HCT116 (cell line): Measurements from ENCODE around the gene RBM8A. TPM values are rescaled to one million over a fixed set of nuclear protein-coding genes. Genes with fewer than 3 reads are reported as not detected.

Experiments used
- ATAC-seq: fragments of 200-7000 bp; cut with Tn5 transposase; 2 replicates; pipeline ENCODE4 v1.9.1; 2020; ENCODE audit warnings: mild to moderate bottlenecking, moderate library complexity
- BruUV-seq: library from RNA; stranded (reverse); fragments of 400-500 nt; replicated peaks from 2 replicates; lab custom pipeline; 2021; lab: Mats Ljungman, UMichigan
- CTCF ChIA-PET: fragments of 300-600 bp; sonication (Branson Sonifier 250); formaldehyde crosslinking; loops from one replicate; lab custom pipeline; 2021; ENCODE audit warnings: antibody characterized with exemption; lab: Charles Lee
- POLR2A ChIA-PET: fragments of 300-600, 350-600 bp; sonication (Branson Sonifier 250); formaldehyde crosslinking; loops from one replicate; lab custom pipeline; 2021; ENCODE audit warnings: antibody characterized with exemption; lab: Charles Lee
- RAD21 ChIA-PET, 2 experiments: fragments of 300-600 bp; sonication (Branson Sonifier 250); formaldehyde crosslinking; loops; one replicate each; lab custom pipeline; 2023; ENCODE audit warnings: low total read pairs in 2 of 2; ENCODE audit not compliant: uncharacterized antibody in 2 of 2, unreplicated experiment in 2 of 2, low non-redundant PET in 1 of 2; lab: Charles Lee
- DNase-seq: peaks from one replicate; pipeline ENCODE4 v3.0.0-alpha.2; 2010; ENCODE audit warnings: low read depth, low spot score
- H2AFZ ChIP-seq: fragments of 200-600 bp; shearing (Covaris generic), sonication (generic); 2 replicates; pipeline ENCODE4 v1.6.1; 2017; ENCODE audit warnings: low read depth, mixed run types, mixed read lengths, antibody characterized with exemption, low read length; ENCODE audit not compliant: poor library complexity, severe bottlenecking
- H3K27ac ChIP-seq: 2 replicates; pipeline ENCODE4 v1.5.1; 2012; ENCODE audit warnings: low read depth, low read length
- H3K27me3 ChIP-seq: fragments of 200-600 bp; sonication (generic); 2 replicates; pipeline ENCODE4 v1.6.1; 2016; ENCODE audit warnings: mixed run types, low read length, mixed read lengths; ENCODE audit not compliant: insufficient read depth
- H3K36me3 ChIP-seq, 2 experiments: fragments of 200-500 bp in 1 of 2; fragments of 200-600 bp in 1 of 2; sonication (Bioruptor generic) in 1 of 2; sonication (generic) in 1 of 2; 2 replicates each; pipeline versions ENCODE4 v1.5.1 to v1.6.1; 2014 to 2016; ENCODE audit warnings: low read length in 2 of 2, inconsistent platforms in 1 of 2, mixed read lengths in 1 of 2, mixed run types in 1 of 2; ENCODE audit not compliant: insufficient read depth in 2 of 2, control insufficient read depth in 1 of 2
- H3K4me1 ChIP-seq, 2 experiments: fragments of 200-600 bp in 1 of 2; sonication (generic) in 1 of 2; 2 replicates each; pipeline versions ENCODE4 v1.5.1 to v1.6.1; 2012 to 2017; ENCODE audit warnings: low read length in 2 of 2, inconsistent platforms in 1 of 2, mild to moderate bottlenecking in 1 of 2, mixed read lengths in 1 of 2, mixed run types in 1 of 2, moderate library complexity in 1 of 2; ENCODE audit not compliant: insufficient read depth in 2 of 2, control insufficient read depth in 1 of 2
- H3K4me2 ChIP-seq: fragments of 200-600 bp; sonication (generic); 2 replicates; pipeline ENCODE4 v1.6.1; 2017; ENCODE audit warnings: mixed run types, low read length, mixed read lengths
- H3K4me3 ChIP-seq, 2 experiments: fragments of 200-600 bp in 1 of 2; sonication (generic) in 1 of 2; replicated peaks in 1 of 2; 2 replicates each; pipeline ENCODE4 v1.5.1; 2011 to 2016; ENCODE audit warnings: low read length in 2 of 2, control low read depth in 1 of 2, low read depth in 1 of 2, mild to moderate bottlenecking in 1 of 2, mixed read lengths in 1 of 2, mixed run types in 1 of 2
- H3K79me2 ChIP-seq: fragments of 200-600 bp; sonication (generic); 2 replicates; pipeline ENCODE4 v1.6.1; 2017; ENCODE audit warnings: mild to moderate bottlenecking, mixed run types, low read length, moderate library complexity, mixed read lengths; ENCODE audit not compliant: insufficient read depth
- H3K9ac ChIP-seq: fragments of 200-600 bp; sonication (generic); 2 replicates; pipeline ENCODE4 v1.6.1; 2016; ENCODE audit warnings: low read length, mixed read lengths
- H3K9me2 ChIP-seq: fragments of 200-600 bp; sonication (generic), shearing (Covaris generic); 2 replicates; pipeline ENCODE4 v1.6.1; 2017; ENCODE audit warnings: mixed run types, mild to moderate bottlenecking, moderate library complexity; ENCODE audit not compliant: insufficient read depth
- H3K9me3 ChIP-seq, 2 experiments: fragments of 200-500 bp in 1 of 2; fragments of 200-600 bp in 1 of 2; sonication (Bioruptor generic) in 1 of 2; sonication (generic) in 1 of 2; 2 replicates each; pipeline ENCODE4 v1.6.1; 2014 to 2017; ENCODE audit warnings: low read length in 2 of 2, mixed read lengths in 2 of 2, inconsistent platforms in 1 of 2, low read depth in 1 of 2, mild to moderate bottlenecking in 1 of 2, mixed run types in 1 of 2, moderate library complexity in 1 of 2; ENCODE audit not compliant: control insufficient read depth in 1 of 2, insufficient read depth in 1 of 2
- H4K20me1 ChIP-seq: fragments of 200-600 bp; sonication (generic), shearing (Covaris generic); 2 replicates; pipeline ENCODE4 v1.6.1; 2017; ENCODE audit warnings: mixed run types, mild to moderate bottlenecking, moderate library complexity; ENCODE audit not compliant: insufficient read depth
- ATF3 ChIP-seq: IDR thresholded peaks from 2 replicates; pipeline ENCODE4 v1.6.1; 2012
- CTCF ChIP-seq, 3 experiments: fragments of 200-600 bp in 1 of 3; sonication (generic) in 1 of 3; IDR thresholded peaks in 2 of 3; conservative IDR thresholded peaks in 1 of 3; 2 replicates each; pipeline ENCODE4 v1.5.1; 2012 to 2017; ENCODE audit warnings: low read depth in 2 of 3, low read length in 2 of 3, antibody characterized with exemption in 1 of 3, borderline replicate concordance in 1 of 3, control low read depth in 1 of 3, mild to moderate bottlenecking in 1 of 3, mixed read lengths in 1 of 3, mixed run types in 1 of 3, moderate library complexity in 1 of 3; ENCODE audit not compliant: insufficient read depth in 1 of 3
- EGR1 ChIP-seq: IDR thresholded peaks from 2 replicates; pipeline ENCODE4 v1.6.1; 2012; ENCODE audit warnings: low read depth
- ELF1 ChIP-seq: IDR thresholded peaks from 2 replicates; pipeline ENCODE4 v1.6.1; 2012; ENCODE audit warnings: low read depth, borderline replicate concordance
- EZH2 ChIP-seq: fragments of 200-600 bp; sonication (generic); IDR thresholded peaks from 2 replicates; pipeline ENCODE4 v1.6.1; 2017; ENCODE audit warnings: antibody characterized with exemption, mixed run types
- FOSL1 ChIP-seq: IDR thresholded peaks from 2 replicates; pipeline ENCODE4 v1.6.1; 2012; ENCODE audit warnings: low read depth
- POLR2AphosphoS5 ChIP-seq: IDR thresholded peaks from 2 replicates; pipeline ENCODE4 v1.6.1; 2011; ENCODE audit warnings: mild to moderate bottlenecking, low read depth, low read length, moderate library complexity
- TCF7L2 ChIP-seq: IDR thresholded peaks from 2 replicates; pipeline ENCODE4 v1.7.0; 2011; ENCODE audit warnings: borderline replicate concordance, inconsistent platforms; ENCODE audit not compliant: insufficient read depth, insufficient read length; ENCODE audit errors: extremely low read depth
- ZNF274 ChIP-seq: fragments of 200-500 bp; sonication (Bioruptor generic); IDR thresholded peaks from 2 replicates; pipeline ENCODE4 v1.6.1; 2014; ENCODE audit warnings: mild to moderate bottlenecking, low read depth, low read length, inconsistent platforms
- intact Hi-C: fragments of 100-400 bp; cut with micrococcal nuclease; formaldehyde crosslinking; loops from 2 replicates; pipeline ENCODE4 v1.10.0; 2022
- total RNA-seq: library from RNA; stranded (reverse); gene quantifications from one replicate; pipeline ENCODE4 v1.2.1, GENCODE V29; 2021; ENCODE audit not compliant: unreplicated experiment
- TF ChIP-seq, protein P1 (sequence below): IDR thresholded peaks from 2 replicates; pipeline ENCODE4 v1.6.1; 2011; ENCODE audit warnings: mild to moderate bottlenecking, low read length, moderate library complexity; ENCODE audit not compliant: insufficient replicate concordance; ENCODE audit errors: extremely low read depth
- TF ChIP-seq, protein P2 (sequence below): IDR thresholded peaks from 2 replicates; pipeline ENCODE4 v1.6.1; 2012

RBM8A gene
- total RNA-seq, 1 experiment from 2014 or later = 195 TPM

DNA sequence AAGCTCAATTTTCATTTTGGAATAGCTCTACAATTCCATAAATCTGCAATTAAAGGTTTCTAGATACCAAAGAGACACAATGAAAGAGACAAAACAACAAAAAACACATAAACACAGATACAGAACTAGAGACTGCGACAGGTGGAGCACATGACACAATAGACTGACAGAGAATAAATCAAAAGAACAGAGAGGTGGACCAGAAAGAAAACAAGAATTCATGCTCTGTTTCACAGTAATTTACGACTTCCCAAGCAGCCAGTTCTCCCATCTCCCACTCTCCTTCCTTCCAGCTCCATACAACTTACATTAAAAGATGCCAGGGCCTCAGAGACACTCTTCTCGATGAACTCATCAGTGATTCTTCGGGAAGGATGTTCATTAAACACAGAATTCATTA, 15.1 kb upstream of the RBM8A start:
- TF ChIP-seq TCF7L2 = no peak
- TF ChIP-seq POLR2AphosphoS5 = no peak
- TF ChIP-seq EZH2 = no peak
- TF ChIP-seq ELF1 = no peak
- TF ChIP-seq, protein P1, sequence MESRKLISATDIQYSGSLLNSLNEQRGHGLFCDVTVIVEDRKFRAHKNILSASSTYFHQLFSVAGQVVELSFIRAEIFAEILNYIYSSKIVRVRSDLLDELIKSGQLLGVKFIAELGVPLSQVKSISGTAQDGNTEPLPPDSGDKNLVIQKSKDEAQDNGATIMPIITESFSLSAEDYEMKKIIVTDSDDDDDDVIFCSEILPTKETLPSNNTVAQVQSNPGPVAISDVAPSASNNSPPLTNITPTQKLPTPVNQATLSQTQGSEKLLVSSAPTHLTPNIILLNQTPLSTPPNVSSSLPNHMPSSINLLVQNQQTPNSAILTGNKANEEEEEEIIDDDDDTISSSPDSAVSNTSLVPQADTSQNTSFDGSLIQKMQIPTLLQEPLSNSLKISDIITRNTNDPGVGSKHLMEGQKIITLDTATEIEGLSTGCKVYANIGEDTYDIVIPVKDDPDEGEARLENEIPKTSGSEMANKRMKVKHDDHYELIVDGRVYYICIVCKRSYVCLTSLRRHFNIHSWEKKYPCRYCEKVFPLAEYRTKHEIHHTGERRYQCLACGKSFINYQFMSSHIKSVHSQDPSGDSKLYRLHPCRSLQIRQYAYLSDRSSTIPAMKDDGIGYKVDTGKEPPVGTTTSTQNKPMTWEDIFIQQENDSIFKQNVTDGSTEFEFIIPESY = no peak
- TF ChIP-seq CTCF (IDR thresholded peaks at IDR 0.05 in 2 of 3, conservative IDR thresholded peaks at IDR 0.05 in 1 of 3; ENCODE audit: borderline replicate concordance in 1 of 3, insufficient read depth in 1 of 3, low read depth in 2 of 3, low read length in 2 of 3) = no peak
- TF ChIP-seq EGR1 = no peak
- no peak for TF ChIP-seq FOSL1
- no peak for TF ChIP-seq ZNF274
- TF ChIP-seq, protein P2, sequence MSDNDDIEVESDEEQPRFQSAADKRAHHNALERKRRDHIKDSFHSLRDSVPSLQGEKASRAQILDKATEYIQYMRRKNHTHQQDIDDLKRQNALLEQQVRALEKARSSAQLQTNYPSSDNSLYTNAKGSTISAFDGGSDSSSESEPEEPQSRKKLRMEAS = no peak
- no peak for TF ChIP-seq ATF3
- Histone ChIP-seq H3K4me2 (no peak overlapping the region), H3K9ac (no peak overlapping the region), H3K79me2 (no peaks in the 10 kb centered on the region), H3K9me2 (no peaks in the 10 kb centered on the region), H4K20me1 (no peaks in the 10 kb centered on the region), H3K27me3 (no peaks in the 10 kb centered on the region), H2AFZ (no peak overlapping the region), H3K36me3 (no peaks in the 10 kb centered on the region), H3K4me3 (no peak overlapping the region), H3K9me3 (no peaks in the 10 kb centered on the region), H3K4me1 (peaks cover 0 to 3% of the 10 kb centered on the region in 2 experiments; a peak in 1 of 4 replicates), H3K27ac (no peak overlapping the region)
- RAD21 ChIA-PET = no interaction called here
- no TSS peak for BruUV-seq
- POLR2A ChIA-PET = interaction anchor here (1.1 kb wide), 1 partner anchor 12 kb away, joined by 3 read pairs; no protein-coding TSS in a partner anchor
- no peak for DNase-seq
- intact Hi-C loops = loop anchor here (10.0 kb wide), 1 partner anchor 62 kb away; no protein-coding TSS in a partner anchor
- ATAC-seq = no peak
- CTCF ChIA-PET = no interaction called here
